ENCODE results near the gene POSTN. TPM values are rescaled to one million over a fixed set of nuclear protein-coding genes. Genes with fewer than 3 reads are reported as not detected.

The POSTN gene, protein sequence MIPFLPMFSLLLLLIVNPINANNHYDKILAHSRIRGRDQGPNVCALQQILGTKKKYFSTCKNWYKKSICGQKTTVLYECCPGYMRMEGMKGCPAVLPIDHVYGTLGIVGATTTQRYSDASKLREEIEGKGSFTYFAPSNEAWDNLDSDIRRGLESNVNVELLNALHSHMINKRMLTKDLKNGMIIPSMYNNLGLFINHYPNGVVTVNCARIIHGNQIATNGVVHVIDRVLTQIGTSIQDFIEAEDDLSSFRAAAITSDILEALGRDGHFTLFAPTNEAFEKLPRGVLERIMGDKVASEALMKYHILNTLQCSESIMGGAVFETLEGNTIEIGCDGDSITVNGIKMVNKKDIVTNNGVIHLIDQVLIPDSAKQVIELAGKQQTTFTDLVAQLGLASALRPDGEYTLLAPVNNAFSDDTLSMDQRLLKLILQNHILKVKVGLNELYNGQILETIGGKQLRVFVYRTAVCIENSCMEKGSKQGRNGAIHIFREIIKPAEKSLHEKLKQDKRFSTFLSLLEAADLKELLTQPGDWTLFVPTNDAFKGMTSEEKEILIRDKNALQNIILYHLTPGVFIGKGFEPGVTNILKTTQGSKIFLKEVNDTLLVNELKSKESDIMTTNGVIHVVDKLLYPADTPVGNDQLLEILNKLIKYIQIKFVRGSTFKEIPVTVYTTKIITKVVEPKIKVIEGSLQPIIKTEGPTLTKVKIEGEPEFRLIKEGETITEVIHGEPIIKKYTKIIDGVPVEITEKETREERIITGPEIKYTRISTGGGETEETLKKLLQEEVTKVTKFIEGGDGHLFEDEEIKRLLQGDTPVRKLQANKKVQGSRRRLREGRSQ
- total RNA-seq: 21.1 and 32.4 TPM in 2 replicates

GRCh38 chr13:37598597-37598996 lies at the start of gene POSTN:
Gene POSTN (minus strand): TSS chr13:37598768. CDS start chr13:37598726, 42 bp downstream.

Measured in bladder microvascular endothelial cell (primary cell).